HCT116 (cell line): ENCODE data around the gene P2RY12. TPM values are rescaled to one million over a fixed set of nuclear protein-coding genes. Genes with fewer than 3 reads are reported as not detected.

Experiments
- ATAC-seq: fragments of 200-7000 bp; cut with Tn5 transposase; 2 replicates; pipeline ENCODE4 v1.9.1; 2020; ENCODE audit warnings: mild to moderate bottlenecking, moderate library complexity
- BruUV-seq: library from RNA; stranded (reverse); fragments of 400-500 nt; replicated peaks from 2 replicates; lab custom pipeline; 2021; lab: Mats Ljungman, UMichigan
- CTCF ChIA-PET: fragments of 300-600 bp; sonication (Branson Sonifier 250); formaldehyde crosslinking; loops from one replicate; lab custom pipeline; 2021; ENCODE audit warnings: antibody characterized with exemption; lab: Charles Lee
- POLR2A ChIA-PET: fragments of 300-600, 350-600 bp; sonication (Branson Sonifier 250); formaldehyde crosslinking; loops from one replicate; lab custom pipeline; 2021; ENCODE audit warnings: antibody characterized with exemption; lab: Charles Lee
- RAD21 ChIA-PET, 2 experiments: fragments of 300-600 bp; sonication (Branson Sonifier 250); formaldehyde crosslinking; loops; one replicate each; lab custom pipeline; 2023; ENCODE audit warnings: low total read pairs in 2 of 2; ENCODE audit not compliant: uncharacterized antibody in 2 of 2, unreplicated experiment in 2 of 2, low non-redundant PET in 1 of 2; lab: Charles Lee
- DNase-seq: peaks from one replicate; pipeline ENCODE4 v3.0.0-alpha.2; 2010; ENCODE audit warnings: low read depth, low spot score
- H2AFZ ChIP-seq: fragments of 200-600 bp; shearing (Covaris generic), sonication (generic); 2 replicates; pipeline ENCODE4 v1.6.1; 2017; ENCODE audit warnings: low read depth, mixed run types, mixed read lengths, antibody characterized with exemption, low read length; ENCODE audit not compliant: poor library complexity, severe bottlenecking
- H3K27ac ChIP-seq: 2 replicates; pipeline ENCODE4 v1.5.1; 2012; ENCODE audit warnings: low read depth, low read length
- H3K27me3 ChIP-seq: fragments of 200-600 bp; sonication (generic); 2 replicates; pipeline ENCODE4 v1.6.1; 2016; ENCODE audit warnings: mixed run types, low read length, mixed read lengths; ENCODE audit not compliant: insufficient read depth
- H3K36me3 ChIP-seq, 2 experiments: fragments of 200-500 bp in 1 of 2; fragments of 200-600 bp in 1 of 2; sonication (Bioruptor generic) in 1 of 2; sonication (generic) in 1 of 2; 2 replicates each; pipeline versions ENCODE4 v1.5.1 to v1.6.1; 2014 to 2016; ENCODE audit warnings: low read length in 2 of 2, inconsistent platforms in 1 of 2, mixed read lengths in 1 of 2, mixed run types in 1 of 2; ENCODE audit not compliant: insufficient read depth in 2 of 2, control insufficient read depth in 1 of 2
- H3K4me1 ChIP-seq, 2 experiments: fragments of 200-600 bp in 1 of 2; sonication (generic) in 1 of 2; 2 replicates each; pipeline versions ENCODE4 v1.5.1 to v1.6.1; 2012 to 2017; ENCODE audit warnings: low read length in 2 of 2, inconsistent platforms in 1 of 2, mild to moderate bottlenecking in 1 of 2, mixed read lengths in 1 of 2, mixed run types in 1 of 2, moderate library complexity in 1 of 2; ENCODE audit not compliant: insufficient read depth in 2 of 2, control insufficient read depth in 1 of 2
- H3K4me2 ChIP-seq: fragments of 200-600 bp; sonication (generic); 2 replicates; pipeline ENCODE4 v1.6.1; 2017; ENCODE audit warnings: mixed run types, low read length, mixed read lengths
- H3K4me3 ChIP-seq, 2 experiments: fragments of 200-600 bp in 1 of 2; sonication (generic) in 1 of 2; replicated peaks in 1 of 2; 2 replicates each; pipeline ENCODE4 v1.5.1; 2011 to 2016; ENCODE audit warnings: low read length in 2 of 2, control low read depth in 1 of 2, low read depth in 1 of 2, mild to moderate bottlenecking in 1 of 2, mixed read lengths in 1 of 2, mixed run types in 1 of 2
- H3K79me2 ChIP-seq: fragments of 200-600 bp; sonication (generic); 2 replicates; pipeline ENCODE4 v1.6.1; 2017; ENCODE audit warnings: mild to moderate bottlenecking, mixed run types, low read length, moderate library complexity, mixed read lengths; ENCODE audit not compliant: insufficient read depth
- H3K9ac ChIP-seq: fragments of 200-600 bp; sonication (generic); 2 replicates; pipeline ENCODE4 v1.6.1; 2016; ENCODE audit warnings: low read length, mixed read lengths
- H3K9me2 ChIP-seq: fragments of 200-600 bp; sonication (generic), shearing (Covaris generic); 2 replicates; pipeline ENCODE4 v1.6.1; 2017; ENCODE audit warnings: mixed run types, mild to moderate bottlenecking, moderate library complexity; ENCODE audit not compliant: insufficient read depth
- H3K9me3 ChIP-seq, 2 experiments: fragments of 200-500 bp in 1 of 2; fragments of 200-600 bp in 1 of 2; sonication (Bioruptor generic) in 1 of 2; sonication (generic) in 1 of 2; 2 replicates each; pipeline ENCODE4 v1.6.1; 2014 to 2017; ENCODE audit warnings: low read length in 2 of 2, mixed read lengths in 2 of 2, inconsistent platforms in 1 of 2, low read depth in 1 of 2, mild to moderate bottlenecking in 1 of 2, mixed run types in 1 of 2, moderate library complexity in 1 of 2; ENCODE audit not compliant: control insufficient read depth in 1 of 2, insufficient read depth in 1 of 2
- H4K20me1 ChIP-seq: fragments of 200-600 bp; sonication (generic), shearing (Covaris generic); 2 replicates; pipeline ENCODE4 v1.6.1; 2017; ENCODE audit warnings: mixed run types, mild to moderate bottlenecking, moderate library complexity; ENCODE audit not compliant: insufficient read depth
- CTCF ChIP-seq, 3 experiments: fragments of 200-600 bp in 1 of 3; sonication (generic) in 1 of 3; IDR thresholded peaks in 2 of 3; conservative IDR thresholded peaks in 1 of 3; 2 replicates each; pipeline ENCODE4 v1.5.1; 2012 to 2017; ENCODE audit warnings: low read depth in 2 of 3, low read length in 2 of 3, antibody characterized with exemption in 1 of 3, borderline replicate concordance in 1 of 3, control low read depth in 1 of 3, mild to moderate bottlenecking in 1 of 3, mixed read lengths in 1 of 3, mixed run types in 1 of 3, moderate library complexity in 1 of 3; ENCODE audit not compliant: insufficient read depth in 1 of 3
- ELF1 ChIP-seq: IDR thresholded peaks from 2 replicates; pipeline ENCODE4 v1.6.1; 2012; ENCODE audit warnings: low read depth, borderline replicate concordance
- EZH2 ChIP-seq: fragments of 200-600 bp; sonication (generic); IDR thresholded peaks from 2 replicates; pipeline ENCODE4 v1.6.1; 2017; ENCODE audit warnings: antibody characterized with exemption, mixed run types
- JUND ChIP-seq: IDR thresholded peaks from 2 replicates; pipeline ENCODE4 v1.6.1; 2012
- MAX ChIP-seq: IDR thresholded peaks from 2 replicates; pipeline ENCODE4 v1.6.1; 2012
- RAD21 ChIP-seq: IDR thresholded peaks from 2 replicates; pipeline ENCODE4 v1.6.1; 2012; ENCODE audit warnings: low read depth, mild to moderate bottlenecking
- REST ChIP-seq: IDR thresholded peaks from 2 replicates; pipeline ENCODE4 v1.6.1; 2012; ENCODE audit warnings: low read depth
- SP1 ChIP-seq: IDR thresholded peaks from 2 replicates; pipeline ENCODE4 v1.6.1; 2012; ENCODE audit warnings: low read depth
- ZBTB33 ChIP-seq: IDR thresholded peaks from 2 replicates; pipeline ENCODE4 v1.6.1; 2011; ENCODE audit warnings: mild to moderate bottlenecking, low read length, moderate library complexity; ENCODE audit not compliant: insufficient replicate concordance; ENCODE audit errors: extremely low read depth
- ZNF274 ChIP-seq: fragments of 200-500 bp; sonication (Bioruptor generic); IDR thresholded peaks from 2 replicates; pipeline ENCODE4 v1.6.1; 2014; ENCODE audit warnings: mild to moderate bottlenecking, low read depth, low read length, inconsistent platforms
- intact Hi-C: fragments of 100-400 bp; cut with micrococcal nuclease; formaldehyde crosslinking; loops from 2 replicates; pipeline ENCODE4 v1.10.0; 2022
- total RNA-seq: library from RNA; stranded (reverse); gene quantifications from one replicate; pipeline ENCODE4 v1.2.1, GENCODE V29; 2021; ENCODE audit not compliant: unreplicated experiment

P2RY12 gene
- total RNA-seq, 1 experiment from 2014 or later = not detected

- TF ChIP-seq REST (no peak), SP1 (no peak), EZH2 (no peak), ZBTB33 (no peak), JUND (no peak), ZNF274 (no peak)
Observed at GRCh38 chr3:151293127-151293526, 91.4 kb downstream of the P2RY12 start (continued).

- no peaks in the 10 kb centered on the region for H4K20me1 ChIP-seq
- BruUV-seq = no TSS peak
- H3K4me3 ChIP-seq = no peak overlapping the region
- no peak overlapping the region for H3K9ac ChIP-seq
- peak; percentile 29 for DNase-seq
- TF ChIP-seq CTCF (IDR thresholded peaks at IDR 0.05 in 2 of 3, conservative IDR thresholded peaks at IDR 0.05 in 1 of 3; ENCODE audit: borderline replicate concordance in 1 of 3, insufficient read depth in 1 of 3, low read depth in 2 of 3, low read length in 2 of 3) (peak; percentile 28 to 76 (median 68); a peak in 5 of 6 replicates), RAD21 (peak; percentile 90), MAX (no peak), ELF1 (no peak)
- intact Hi-C loops = loop anchor here (1.0 to 5.0 kb wide), 5 partner anchors 38 to 628 kb away; no protein-coding TSS in a partner anchor
- H3K4me2 ChIP-seq = no peak overlapping the region
- no peaks in the 10 kb centered on the region for H3K9me3 ChIP-seq
- ChIA-PET CTCF (interaction anchor here (0.9 kb wide), 1 partner anchor 8 kb away, joined by 3 read pairs; no protein-coding TSS in a partner anchor), RAD21 (interaction anchor here in 1 of 2 experiments (1.0 kb wide), 1 partner anchor 548 kb away, joined by 3 read pairs; no protein-coding TSS in a partner anchor), POLR2A (no interaction called here)
- H2AFZ ChIP-seq = no peak overlapping the region
- no peaks in the 10 kb centered on the region for H3K79me2 ChIP-seq
- ATAC-seq = no peak
- no peaks in the 10 kb centered on the region for H3K4me1 ChIP-seq
- H3K9me2 ChIP-seq = no peaks in the 10 kb centered on the region
- H3K27ac ChIP-seq = no peak overlapping the region
- H3K36me3 ChIP-seq = no peaks in the 10 kb centered on the region
- no peaks in the 10 kb centered on the region for H3K27me3 ChIP-seq
Observed at GRCh38 chr3:151290673-151291072, 93.9 kb downstream of the P2RY12 start.
